NCI-H2171 treated with DMSO at 0.1 percent for 48 hours (cell line): ENCODE results near the gene PPAT.
"Not testable (repeated sequence)": the region's sequence is repeated elsewhere in the genome, so short reads cannot be mapped to it uniquely, and the experiment has no call there.

Experiments
- DNase-seq: peaks from one replicate; lab custom pipeline; 2025; lab: John Stamatoyannopoulos, UW

PPAT gene

GRCh38 chr4:56386091-56386490 lies 49.3 kb downstream of the PPAT start:
- no peak for DNase-seq

DNA sequence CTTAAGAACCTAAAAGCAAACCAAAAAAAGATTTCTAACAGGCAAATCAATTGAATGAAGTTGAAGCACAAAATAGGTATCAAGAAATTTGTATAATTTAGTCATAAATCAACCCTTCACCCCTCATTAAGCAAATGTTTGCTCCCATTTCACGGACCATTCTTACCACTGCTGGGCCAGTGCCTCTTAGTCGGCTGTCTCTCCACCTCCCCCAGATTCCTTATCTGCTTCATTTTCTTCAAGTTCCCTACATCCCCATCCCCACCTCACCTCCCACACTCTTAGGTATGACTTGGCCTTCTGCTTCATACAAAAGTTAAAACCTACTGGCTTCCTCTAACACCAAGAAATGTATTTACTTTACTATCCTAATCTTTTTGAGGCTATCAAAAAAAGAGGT lies 60.0 kb downstream of the PPAT start:
- no peak for DNase-seq

DNA sequence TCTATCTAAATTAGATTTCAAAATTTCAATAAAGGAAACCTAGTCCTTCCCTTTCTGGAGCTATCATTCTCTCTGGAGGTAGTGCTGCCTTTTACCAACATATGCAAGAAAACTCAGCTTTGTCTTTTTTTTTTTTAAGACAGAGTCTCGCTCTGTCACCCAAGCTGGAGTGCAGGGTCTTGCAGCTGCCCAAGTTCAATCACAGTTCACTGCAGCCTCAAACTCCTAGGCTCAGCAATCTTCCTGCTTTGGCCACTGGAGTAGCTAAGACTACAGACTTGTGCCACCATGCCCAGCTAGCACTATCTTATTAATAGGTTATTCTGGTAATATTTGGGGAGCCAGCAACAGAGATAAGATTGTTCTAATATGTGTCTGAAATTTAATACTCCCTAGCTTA lies 60.5 kb downstream of the PPAT start:
- no peak for DNase-seq

DNA sequence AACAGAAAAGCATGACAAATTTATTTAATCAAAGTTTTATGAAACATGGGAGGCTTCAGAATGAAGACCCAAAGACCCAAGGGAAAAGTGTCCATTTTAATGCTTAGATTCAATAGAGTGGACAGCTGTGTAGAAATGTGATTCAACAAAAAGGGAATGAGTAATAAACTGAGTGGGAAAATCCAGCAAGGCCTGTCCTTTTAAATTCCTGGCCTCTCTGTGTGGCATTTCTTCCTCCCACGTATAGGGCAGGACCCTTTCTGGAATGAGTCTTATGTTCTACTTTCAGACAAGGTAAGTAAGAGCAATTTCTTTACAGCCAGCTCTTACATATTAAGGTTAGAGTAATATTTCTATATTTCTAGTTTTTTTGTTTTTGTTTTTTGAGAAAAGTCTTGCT lies 62.6 kb downstream of the PPAT start:
- no peak for DNase-seq

DNA sequence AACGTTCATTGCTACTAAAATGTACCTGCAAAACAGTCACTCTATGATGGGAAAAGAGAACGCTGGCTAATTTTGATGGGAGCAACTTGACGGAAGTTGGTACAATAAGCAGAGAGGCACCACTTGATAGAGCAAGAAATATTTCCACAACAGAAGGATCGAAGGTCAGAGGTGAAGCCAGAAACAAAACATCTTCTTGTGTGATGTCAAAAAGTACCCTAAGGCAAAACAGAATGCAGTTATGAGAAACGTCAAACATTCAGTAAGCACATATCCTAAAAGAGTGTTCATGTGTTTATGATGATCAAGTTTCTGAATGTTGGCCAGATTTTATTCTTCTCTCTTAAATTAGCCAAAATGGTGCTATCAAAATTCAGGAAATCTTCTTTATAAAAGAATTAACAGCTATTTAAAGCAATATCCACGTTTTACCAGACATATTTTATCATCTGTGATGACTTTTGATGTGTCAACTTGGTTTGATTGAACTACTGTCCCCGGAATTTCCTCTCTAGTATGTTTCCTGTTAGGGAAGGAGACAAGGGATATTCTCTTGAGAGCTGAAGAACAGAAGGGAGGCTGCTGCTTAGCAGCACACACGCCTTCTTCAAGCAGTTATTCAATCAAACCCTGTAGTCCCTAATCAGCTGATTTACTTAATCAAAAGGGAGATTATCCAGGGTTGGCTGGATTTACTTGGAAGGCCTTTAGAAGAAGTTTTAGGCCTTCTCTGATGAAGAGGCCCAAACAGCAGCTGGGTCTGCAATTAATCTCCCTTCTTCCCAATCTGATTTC lies 63.8 kb downstream of the PPAT start:
- DNase-seq: no peak

DNA sequence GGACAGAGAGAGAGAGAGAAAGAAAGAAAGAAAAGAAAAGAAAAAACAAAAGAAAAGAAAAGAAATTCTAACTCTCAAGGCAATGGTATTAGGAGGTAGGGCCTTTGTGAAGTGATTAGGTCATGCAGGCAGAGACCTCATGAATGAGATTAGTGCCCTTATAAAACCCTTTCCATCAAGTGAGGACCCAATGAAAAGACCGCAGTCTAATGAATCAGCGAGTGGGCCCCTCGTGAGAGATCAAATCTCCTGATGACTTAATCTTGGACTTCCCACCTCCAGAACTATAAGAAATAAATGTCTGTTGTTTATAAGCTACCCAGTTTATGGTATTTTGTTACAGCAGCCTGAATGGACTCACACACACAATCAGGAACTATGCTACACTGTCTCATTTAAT lies 65.0 kb downstream of the PPAT start:
- DNase-seq: no peak

- not testable (repeated sequence) for DNase-seq
Measured at GRCh38 chr4:56362981-56363380, 72.4 kb downstream of the PPAT start.

GRCh38 chr4:56360071-56360470 lies 75.3 kb downstream of the PPAT start:
- DNase-seq: no peak

DNA sequence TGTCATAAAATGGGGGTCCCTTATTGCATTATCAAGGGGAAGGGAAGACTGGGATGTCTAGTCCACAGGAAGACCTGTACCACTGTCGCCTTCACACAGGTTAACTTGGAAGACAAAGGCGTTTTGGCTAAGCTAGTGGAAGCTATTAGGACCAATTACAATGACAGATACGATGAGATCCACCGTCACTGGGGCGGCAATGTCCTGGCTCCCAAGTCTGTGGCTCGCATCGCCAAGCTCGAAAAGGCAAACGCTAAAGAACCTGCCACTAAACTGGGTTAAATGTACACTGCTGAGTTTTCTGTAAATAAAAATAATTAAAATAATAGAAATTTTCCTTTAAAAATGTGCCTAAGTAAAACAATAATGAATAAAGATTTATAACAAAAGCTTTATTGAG lies 78.8 kb downstream of the PPAT start:
- DNase-seq: no peak

DNA sequence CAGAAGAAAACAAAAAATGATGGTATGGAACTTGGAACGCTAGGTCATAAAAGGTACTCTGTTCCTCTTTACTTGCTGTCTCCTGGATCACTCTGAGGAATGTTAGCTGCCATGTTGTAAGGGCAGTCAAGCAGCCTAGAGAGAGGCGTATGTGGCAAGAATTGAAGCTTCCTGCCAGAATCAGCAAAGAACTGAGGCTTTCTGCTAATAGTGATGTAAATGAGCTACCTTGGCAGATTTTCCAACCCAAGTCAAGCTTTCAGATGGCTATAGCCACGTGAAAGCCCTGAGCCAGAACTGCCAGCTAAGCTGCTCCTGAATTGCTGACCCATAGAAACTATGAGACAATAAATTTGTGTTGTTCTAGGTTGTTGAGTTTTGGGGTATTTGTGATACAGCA lies 86.8 kb downstream of the PPAT start:
- no peak for DNase-seq

DNA sequence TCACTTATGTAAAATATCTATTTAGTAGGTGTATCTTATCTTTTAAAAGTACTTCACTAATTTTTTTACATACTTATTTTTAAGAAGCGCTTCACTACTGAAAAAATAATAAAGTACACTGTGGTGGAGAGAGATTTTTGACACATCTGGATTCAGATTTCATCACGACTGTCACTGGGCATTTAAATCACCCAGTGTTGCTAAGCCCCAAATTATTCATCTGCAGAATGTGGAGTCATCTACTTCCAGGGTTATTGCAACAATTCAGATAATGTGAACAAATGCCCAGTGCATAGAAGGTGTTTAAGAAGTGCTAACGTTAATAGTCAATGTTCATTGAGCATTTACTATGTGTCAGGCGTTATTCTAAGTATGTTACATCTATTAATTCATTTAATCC lies 90.0 kb downstream of the PPAT start:
- DNase-seq: no peak
